AG04450 (cell line): ENCODE measurements around the gene FIGNL1. TPM values are rescaled to one million over a fixed set of nuclear protein-coding genes. Genes with fewer than 3 reads are reported as not detected.
"Not testable (repeated sequence)": the region's sequence is repeated elsewhere in the genome, so short reads cannot be mapped to it uniquely, and the experiment has no call there.

Source experiments
- CTCF ChIA-PET: fragments of 300-600, 350-600 bp; formaldehyde crosslinking; extraction: SDS; loops from one replicate; lab custom pipeline; 2022; ENCODE audit warnings: antibody characterized with exemption, inconsistent platforms; lab: Charles Lee
- POLR2A ChIA-PET: fragments of 350-600 bp; formaldehyde crosslinking; extraction: SDS; loops from one replicate; lab custom pipeline; 2021; ENCODE audit warnings: antibody characterized with exemption, inconsistent platforms; lab: Yijun Ruan, JAX
- DNase-seq: peaks from one replicate; pipeline ENCODE4 v3.0.0-alpha.2; 2011; ENCODE audit warnings: low read depth, low spot score
- H3K27ac ChIP-seq: one replicate; pipeline ENCODE4 v1.5.1; 2012; ENCODE audit warnings: low read depth, low read length, control low read depth
- H3K27me3 ChIP-seq: one replicate; pipeline ENCODE4 v1.6.0; 2012; ENCODE audit warnings: low read length; ENCODE audit not compliant: control insufficient read depth, insufficient read depth
- H3K4me3 ChIP-seq: 2 replicates; pipeline ENCODE4 v1.5.1; 2011; ENCODE audit warnings: mild to moderate bottlenecking, low read depth, low read length, control low read depth
- H3K9me3 ChIP-seq: 2 replicates; pipeline ENCODE4 v1.5.1; 2012; ENCODE audit warnings: low read length; ENCODE audit not compliant: control insufficient read depth, insufficient read depth
- polyA plus RNA-seq: library from polyadenylated mRNA; depleted of rRNA; stranded (reverse); fragments of >200 nt; gene quantifications from 2 replicates; pipeline ENCODE4 v1.2.3, GENCODE V29; 2011
- TF ChIP-seq, protein P1 (sequence below): IDR thresholded peaks from 2 replicates; pipeline ENCODE4 v1.5.1; 2011; ENCODE audit warnings: low read depth, low read length, control low read depth, inconsistent platforms

The FIGNL1 gene
- polyA plus RNA-seq, 1 experiment, result 9.5 TPM

DNA sequence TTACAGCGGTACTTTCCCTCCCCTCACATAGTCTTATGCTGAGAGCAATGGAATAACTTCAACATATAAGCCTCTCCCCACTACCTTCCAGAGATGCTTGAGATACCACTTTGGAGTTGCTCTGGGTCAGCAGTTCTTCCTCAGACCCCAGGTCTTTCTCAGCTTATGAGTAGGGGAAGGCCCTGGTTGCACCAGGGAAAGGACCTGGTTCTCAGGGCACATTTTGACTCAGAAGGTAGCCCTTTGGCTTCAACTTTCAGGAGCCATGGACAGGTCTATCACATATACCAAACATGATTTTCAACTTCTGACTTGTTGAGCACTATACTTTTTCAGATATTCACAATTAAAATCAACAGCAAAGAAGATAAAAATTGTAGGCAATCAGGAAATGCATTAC is 11.5 kb upstream of the FIGNL1 start:
- Histone ChIP-seq H3K4me3 (no peak overlapping the region), H3K27ac (no peak overlapping the region), H3K9me3 (no peaks in the 10 kb centered on the region), H3K27me3 (peaks cover 3% of the 10 kb centered on the region)
- DNase-seq, result no peak
- POLR2A ChIA-PET, result no interaction called here
- CTCF ChIA-PET, result interaction anchor here (1.0 kb wide), 1 partner anchor 699 kb away, joined by 3 read pairs; no protein-coding TSS in a partner anchor
- TF ChIP-seq, protein P1, sequence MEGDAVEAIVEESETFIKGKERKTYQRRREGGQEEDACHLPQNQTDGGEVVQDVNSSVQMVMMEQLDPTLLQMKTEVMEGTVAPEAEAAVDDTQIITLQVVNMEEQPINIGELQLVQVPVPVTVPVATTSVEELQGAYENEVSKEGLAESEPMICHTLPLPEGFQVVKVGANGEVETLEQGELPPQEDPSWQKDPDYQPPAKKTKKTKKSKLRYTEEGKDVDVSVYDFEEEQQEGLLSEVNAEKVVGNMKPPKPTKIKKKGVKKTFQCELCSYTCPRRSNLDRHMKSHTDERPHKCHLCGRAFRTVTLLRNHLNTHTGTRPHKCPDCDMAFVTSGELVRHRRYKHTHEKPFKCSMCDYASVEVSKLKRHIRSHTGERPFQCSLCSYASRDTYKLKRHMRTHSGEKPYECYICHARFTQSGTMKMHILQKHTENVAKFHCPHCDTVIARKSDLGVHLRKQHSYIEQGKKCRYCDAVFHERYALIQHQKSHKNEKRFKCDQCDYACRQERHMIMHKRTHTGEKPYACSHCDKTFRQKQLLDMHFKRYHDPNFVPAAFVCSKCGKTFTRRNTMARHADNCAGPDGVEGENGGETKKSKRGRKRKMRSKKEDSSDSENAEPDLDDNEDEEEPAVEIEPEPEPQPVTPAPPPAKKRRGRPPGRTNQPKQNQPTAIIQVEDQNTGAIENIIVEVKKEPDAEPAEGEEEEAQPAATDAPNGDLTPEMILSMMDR, result no peak

DNA sequence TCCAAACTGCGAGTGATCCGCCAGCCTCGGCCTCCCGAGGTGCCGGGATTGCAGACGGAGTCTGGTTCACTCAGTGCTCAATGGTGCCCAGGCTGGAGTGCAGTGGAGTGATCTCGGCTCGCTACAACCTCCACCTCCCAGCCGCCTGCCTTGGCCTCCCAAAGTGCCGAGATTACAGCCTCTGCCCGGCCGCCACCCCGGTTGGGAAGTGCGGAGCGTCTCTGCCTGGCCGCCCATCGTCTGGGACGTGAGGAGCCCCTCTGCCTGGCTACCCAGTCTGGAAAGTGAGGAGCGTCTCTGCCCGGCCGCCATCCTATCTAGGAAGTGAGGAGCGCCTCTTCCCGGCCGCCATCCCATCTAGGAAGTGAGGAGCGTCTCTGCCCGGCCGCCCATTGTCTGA is 9.0 kb upstream of the FIGNL1 start:
- POLR2A ChIA-PET, H3K9me3 ChIP-seq, H3K27ac ChIP-seq, H3K27me3 ChIP-seq, H3K4me3 ChIP-seq, DNase-seq: not testable (repeated sequence)
- CTCF ChIA-PET, result interaction anchor here (1.1 kb wide), 1 partner anchor 9 kb away, joined by 3 read pairs; no protein-coding TSS in a partner anchor

DNA sequence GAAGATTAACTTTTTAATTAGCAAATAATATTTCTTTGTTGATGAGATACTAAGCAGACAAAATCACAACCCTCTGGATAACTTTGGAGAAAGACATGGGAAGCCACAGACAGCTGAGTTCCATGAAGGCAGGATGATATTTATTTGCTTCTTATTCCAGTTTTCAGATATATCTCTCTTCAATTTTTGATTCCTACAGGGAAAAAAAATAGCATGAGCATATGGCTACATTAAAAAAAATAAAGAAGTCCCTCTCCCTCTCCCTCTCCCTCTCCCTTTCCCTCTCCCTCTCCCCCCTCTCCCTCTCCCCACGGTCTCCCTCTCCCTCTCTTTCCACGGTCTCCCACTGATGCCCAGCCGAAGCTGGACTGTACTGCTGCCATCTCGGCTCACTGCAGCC is 8.5 kb upstream of the FIGNL1 start:
- H3K9me3 ChIP-seq, POLR2A ChIA-PET, H3K27ac ChIP-seq, H3K4me3 ChIP-seq, DNase-seq, H3K27me3 ChIP-seq: not testable (repeated sequence)
- CTCF ChIA-PET, result interaction anchor here (1.1 kb wide), 1 partner anchor 10 kb away, joined by 3 read pairs; no protein-coding TSS in a partner anchor

DNA sequence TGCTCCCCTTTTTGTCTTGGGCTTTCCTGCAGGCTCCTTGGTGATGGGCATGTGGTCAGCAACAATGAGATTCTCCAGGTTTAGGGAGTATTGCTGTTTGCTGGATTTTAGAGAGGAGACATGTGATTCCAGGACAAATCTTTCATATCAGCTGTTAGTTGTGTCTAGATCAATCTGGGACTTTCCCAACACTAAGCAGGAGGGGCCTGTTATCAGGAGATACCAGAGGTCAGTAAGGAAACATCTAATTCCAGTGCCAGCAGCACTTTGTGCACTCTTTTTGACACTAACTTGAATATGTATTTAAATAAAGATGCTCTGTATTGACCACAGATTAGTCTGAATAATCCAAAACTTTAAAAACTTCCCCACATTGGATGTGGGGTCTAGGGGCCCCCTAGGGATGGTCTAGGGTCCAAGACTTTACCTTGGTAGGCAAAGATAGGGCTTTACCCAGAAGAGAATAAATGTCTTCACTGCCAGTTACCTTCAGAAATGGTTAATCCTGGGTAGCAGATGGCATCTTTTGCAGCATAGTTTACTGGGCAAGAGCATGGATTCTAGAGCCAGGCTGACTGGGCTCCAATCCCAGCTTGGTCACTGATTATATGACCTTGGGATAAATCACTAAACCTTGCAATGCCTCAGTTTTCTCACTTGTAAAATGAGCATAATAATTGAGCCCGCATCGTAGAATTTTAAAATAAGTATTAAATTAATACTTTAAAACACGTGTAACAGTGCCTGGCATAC is 6.4 kb upstream of the FIGNL1 start:
- Histone ChIP-seq H3K9me3 (no peaks in the 10 kb centered on the region), H3K27me3 (peaks cover 6% of the 10 kb centered on the region), H3K27ac (no peak overlapping the region), H3K4me3 (no peak overlapping the region)
- ChIA-PET POLR2A (no interaction called here), CTCF (no interaction called here)
- no peak for DNase-seq
- TF ChIP-seq, protein P1, result no peak

DNA sequence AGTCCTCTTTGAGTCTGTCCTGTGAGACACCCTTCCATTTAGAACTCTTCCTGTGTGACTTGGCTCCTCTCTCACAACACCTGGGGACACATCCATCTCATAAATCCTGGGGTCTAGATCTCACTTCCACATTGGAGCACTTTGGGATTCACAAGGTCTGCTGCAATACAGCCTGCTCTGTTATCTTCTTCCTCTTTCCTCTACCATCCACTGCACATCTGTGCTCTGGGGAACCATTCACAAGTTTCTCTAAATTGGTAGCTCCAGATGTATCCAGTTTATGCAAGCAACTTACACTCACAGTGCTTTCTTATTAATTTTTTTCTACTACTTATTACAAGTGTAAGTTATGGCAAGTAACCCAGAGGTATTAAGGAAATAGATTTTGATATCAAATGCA is 5.5 kb upstream of the FIGNL1 start:
- TF ChIP-seq, protein P1, result no peak
- Histone ChIP-seq H3K27me3 (peaks cover 6% of the 10 kb centered on the region), H3K9me3 (peaks cover 2% of the 10 kb centered on the region; the same call in 1 of the 2 replicates), H3K4me3 (no peak overlapping the region), H3K27ac (no peak overlapping the region)
- ChIA-PET CTCF (no interaction called here), POLR2A (no interaction called here)
- DNase-seq, result no peak

DNA sequence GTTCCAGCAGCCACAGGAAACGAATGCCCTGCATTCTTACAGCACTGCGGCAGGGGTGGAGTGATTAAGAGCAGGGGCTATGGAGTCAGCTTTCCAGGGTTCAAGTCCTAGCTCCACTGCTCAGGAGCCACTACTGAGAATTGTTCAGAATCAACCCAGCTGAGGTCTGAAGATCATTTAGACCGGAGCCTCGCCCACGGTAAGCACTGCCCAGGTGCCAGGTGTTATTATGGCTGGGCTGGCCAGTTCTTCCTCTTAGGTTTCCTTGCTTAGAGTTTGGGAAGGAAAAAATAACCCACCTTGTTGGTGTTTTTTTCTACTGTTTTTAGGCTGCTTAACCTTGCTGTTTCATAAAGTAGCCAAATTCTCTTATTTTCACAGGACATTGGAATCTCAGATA is 4.8 kb upstream of the FIGNL1 start:
- TF ChIP-seq, protein P1, result no peak
- Histone ChIP-seq H3K27ac (no peak overlapping the region), H3K27me3 (peaks cover 6% of the 10 kb centered on the region), H3K4me3 (no peak overlapping the region), H3K9me3 (peaks cover 5% of the 10 kb centered on the region; the same call in 1 of the 2 replicates)
- no peak for DNase-seq
- ChIA-PET POLR2A (no interaction called here), CTCF (no interaction called here)
